Measurements from ENCODE around the gene ECM2. TPM values are rescaled to one million over a fixed set of nuclear protein-coding genes. Genes with fewer than 3 reads are reported as not detected.

ECM2 gene
- total RNA-seq, 1 experiment from 2014 or later = not detected

GRCh38 chr9:92482805-92483204 lies 53.0 kb downstream of the ECM2 start:
- H2BK5ac ChIP-seq (ENCODE audit: insufficient read length, low read length) = no peak overlapping the region
- no peak overlapping the region for H2BK15ac ChIP-seq (ENCODE audit: low read depth, low read length)

More at GRCh38 chr9:92482805-92483204, 53.0 kb downstream of the ECM2 start:
- Histone ChIP-seq H3K27ac (ENCODE audit: insufficient read length, low read depth, low read length) (no peak overlapping the region), H3K79me1 (ENCODE audit: insufficient read depth, low read depth, low read length, poor library complexity, severe bottlenecking) (no peaks in the 10 kb centered on the region), H4K8ac (replicated peaks; ENCODE audit: insufficient read length, low read depth, low read length) (no peak overlapping the region), H3K4me2 (ENCODE audit: insufficient read depth, insufficient read length, low read length) (no peak overlapping the region), H3K14ac (ENCODE audit: insufficient read depth, low read length) (no peak overlapping the region), H3K4ac (ENCODE audit: low read depth, low read length) (no peak overlapping the region), H2AFZ (ENCODE audit: low read length) (no peak overlapping the region), H3K18ac (ENCODE audit: insufficient read length, low read depth, low read length) (no peak overlapping the region), H3K9ac (ENCODE audit: extremely low read depth, insufficient read length, low read length) (no peak overlapping the region), H3T11ph (ENCODE audit: low read length) (no peak overlapping the region), H2BK20ac (ENCODE audit: low read depth, low read length, poor library complexity, severe bottlenecking) (no peak overlapping the region), H2BK12ac (ENCODE audit: insufficient read length, low read depth, low read length) (no peak overlapping the region), H3K56ac (ENCODE audit: insufficient read length, low read depth, low read length) (no peak overlapping the region), H3K23me2 (ENCODE audit: insufficient read length, low read depth, low read length, poor library complexity, severe bottlenecking) (no peaks in the 10 kb centered on the region), H3K27me3 (ENCODE audit: insufficient read depth, low read length) (no peaks in the 10 kb centered on the region), H3K79me2 (ENCODE audit: insufficient read depth, low read length) (no peaks in the 10 kb centered on the region), H3K4me1 (ENCODE audit: insufficient read depth, low read length) (no peaks in the 10 kb centered on the region), H2BK120ac (ENCODE audit: low read depth, low read length, poor library complexity, severe bottlenecking) (no peak overlapping the region), H4K91ac (ENCODE audit: insufficient read length, low read depth, low read length) (no peak overlapping the region), H3K9me3 (ENCODE audit: control insufficient read depth, low read depth, low read length) (no peaks in the 10 kb centered on the region), H3K23ac (ENCODE audit: insufficient read length, low read depth, low read length) (no peak overlapping the region), H4K5ac (ENCODE audit: insufficient read length, low read depth, low read length) (no peak overlapping the region), H4K20me1 (ENCODE audit: control insufficient read depth, insufficient read depth, insufficient read length) (no peaks in the 10 kb centered on the region), H2AK5ac (ENCODE audit: insufficient read length, low read length) (no peak overlapping the region)
- H3K36me3 Mint-ChIP-seq (ENCODE audit: insufficient read depth in 1 of 3, low read depth in 3 of 3) = no peaks in the 10 kb centered on the region
- no peaks in the 10 kb centered on the region for H3K27me3 Mint-ChIP-seq (ENCODE audit: low read depth)
- H3K4me1 Mint-ChIP-seq = peaks cover 8 to 12% of the 10 kb centered on the region in 2 experiments
- no peak for DNase-seq
- no peaks in the 10 kb centered on the region for H3K9me3 Mint-ChIP-seq
- no peak overlapping the region for H3K27ac Mint-ChIP-seq
- no peak for TF ChIP-seq CTCF (conservative IDR thresholded peaks at IDR 0.05)
- no peak overlapping the region for H3K4me3 Mint-ChIP-seq
